Tibial artery (tissue), 4 donors: Measurements from ENCODE around the gene P2RX5.

ENCODE experiments used
- DNase-seq, 2 donors: peaks; one replicate each; pipeline ENCODE4 v3.0.0-alpha.2; 2019
- H3K27ac ChIP-seq, 2 donors: fragments of 200-600 bp; sonication (generic) in 1 of 2; 1 replicate in 1 of 2; 2 replicates in 1 of 2; pipeline ENCODE4 v1.5.1; 2018 to 2019; ENCODE audit warnings: mild to moderate bottlenecking in 1 of 2
- H3K27me3 ChIP-seq, 2 donors: fragments of 200-600 bp; sonication (generic) in 1 of 2; one replicate each; pipeline versions ENCODE4 v1.5.1 to v1.6.0; 2016 to 2019
- H3K36me3 ChIP-seq, 3 donors: fragments of 200-600 bp; sonication (generic) in 2 of 3; one replicate each; pipeline ENCODE4 v1.5.1; 2016 to 2019; ENCODE audit warnings: mild to moderate bottlenecking in 2 of 3
- H3K4me1 ChIP-seq, 4 donors: fragments of 200-600 bp; sonication (generic) in 2 of 4; 1 replicate in 3 of 4; 2 replicates in 1 of 4; pipeline ENCODE4 v1.5.1; 2016 to 2019
- H3K4me3 ChIP-seq, 2 donors: fragments of 200-600 bp; sonication (generic) in 1 of 2; 1 replicate in 1 of 2; 2 replicates in 1 of 2; pipeline ENCODE4 v1.5.1; 2018 to 2019; ENCODE audit warnings: mild to moderate bottlenecking in 2 of 2
- H3K9me3 ChIP-seq, 3 donors: fragments of 200-600 bp; sonication (generic) in 1 of 3; one replicate each; pipeline ENCODE4 v1.5.1; 2016 to 2019
- CTCF ChIP-seq, 2 experiments: fragments of 200-600 bp in 1 of 2; fragments of 450-650 bp in 1 of 2; IDR thresholded peaks; one replicate each; pipeline ENCODE4 v1.5.1; 2017 to 2019; ENCODE audit warnings: antibody characterized with exemption in 2 of 2, mild to moderate bottlenecking in 1 of 2, moderate library complexity in 1 of 2
- intact Hi-C: fragments of 100-400 bp; cut with DNase I; formaldehyde crosslinking; loops from one replicate; pipeline ENCODE4 v1.15.0; 2023; ENCODE audit warnings: low total_unique reads

P2RX5 gene

GRCh38 chr17:3632287-3632686, 63.7 kb downstream of the P2RX5 start:
- Histone ChIP-seq H3K27me3 (no peaks in the 10 kb centered on the region), H3K4me3 (no peak overlapping the region), H3K27ac (no peak overlapping the region), H3K4me1 (peaks cover 0 to 28% (median 16%) of the 10 kb centered on the region in 4 donors), H3K36me3 (peaks cover 12 to 42% (median 32%) of the 10 kb centered on the region in 3 donors), H3K9me3 (no peaks in the 10 kb centered on the region)
- no peak for TF ChIP-seq CTCF (IDR thresholded peaks at IDR 0.05)
- intact Hi-C loops, result no loop called here
- no peak for DNase-seq

- no peak for DNase-seq
- H3K36me3 ChIP-seq, result peaks cover 20 to 53% (median 46%) of the 10 kb centered on the region in 3 donors
- H3K4me1 ChIP-seq, result peaks cover 0 to 23% (median 13%) of the 10 kb centered on the region in 4 donors
- H3K27me3 ChIP-seq, result no peaks in the 10 kb centered on the region
- no peak overlapping the region for H3K4me3 ChIP-seq
- H3K9me3 ChIP-seq, result no peaks in the 10 kb centered on the region
- H3K27ac ChIP-seq, result no peak overlapping the region
- intact Hi-C loops, result no loop called here
- no peak for TF ChIP-seq CTCF (IDR thresholded peaks at IDR 0.05)
Observed at GRCh38 chr17:3630781-3631180, 65.2 kb downstream of the P2RX5 start.

- H3K9me3 ChIP-seq, result no peaks in the 10 kb centered on the region
- H3K4me1 ChIP-seq, result no peaks in the 10 kb centered on the region
- DNase-seq, result no peak
- peaks cover 39 to 76% (median 73%) of the 10 kb centered on the region in 3 donors for H3K36me3 ChIP-seq
- H3K27me3 ChIP-seq, result no peaks in the 10 kb centered on the region
- TF ChIP-seq CTCF (IDR thresholded peaks at IDR 0.05), result no peak
- no peak overlapping the region for H3K27ac ChIP-seq
- intact Hi-C loops, result no loop called here
- H3K4me3 ChIP-seq, result no peak overlapping the region
Observed at GRCh38 chr17:3627769-3628167, 68.2 kb downstream of the P2RX5 start.

- Histone ChIP-seq H3K4me1 (no peaks in the 10 kb centered on the region), H3K4me3 (no peak overlapping the region), H3K36me3 (peaks cover 46 to 83% (median 75%) of the 10 kb centered on the region in 3 donors), H3K9me3 (no peaks in the 10 kb centered on the region), H3K27ac (no peak overlapping the region), H3K27me3 (no peaks in the 10 kb centered on the region)
- DNase-seq, result no peak
- no peak for TF ChIP-seq CTCF (IDR thresholded peaks at IDR 0.05)
- intact Hi-C loops, result no loop called here
Observed at GRCh38 chr17:3626831-3627768, 68.9 kb downstream of the P2RX5 start.
